GM10266 (cell line): ENCODE data around the gene AP1B1.

ENCODE experiments used
- DNase-seq: peaks from one replicate; pipeline ENCODE4 v3.0.0; 2012; ENCODE audit errors: extremely low spot score
- CTCF ChIP-seq: IDR thresholded peaks from 2 replicates; pipeline ENCODE4 v1.5.1; 2012; ENCODE audit warnings: mild to moderate bottlenecking, low read depth; ENCODE audit not compliant: control insufficient read depth, insufficient read depth; ENCODE audit errors: missing control alignments

Gene AP1B1

GRCh38 chr22:29306835-29307595, 81.4 kb downstream of the AP1B1 start:
- TF ChIP-seq CTCF: no peak
- peak; percentile 68 for DNase-seq

GRCh38 chr22:29306175-29306834, 82.1 kb downstream of the AP1B1 start, which contains the start of gene GAS2L1:
GAS2L1 (plus strand) TSS chr22:29306650; CDS start chr22:29308106, 1,456 bp downstream.
- peak; percentile 59 for TF ChIP-seq CTCF
- peak; percentile 84 for DNase-seq

GRCh38 chr22:29305836-29306174, 82.6 kb downstream of the AP1B1 start:
- no peak for TF ChIP-seq CTCF
- no peak for DNase-seq

- no peak for DNase-seq
- no peak for TF ChIP-seq CTCF
Observed at GRCh38 chr22:29302681-29303465, 85.5 kb downstream of the AP1B1 start.

- no peak for TF ChIP-seq CTCF
- DNase-seq: no peak
Observed at GRCh38 chr22:29302402-29302680, 86.0 kb downstream of the AP1B1 start.

- TF ChIP-seq CTCF: no peak
- no peak for DNase-seq
Observed at GRCh38 chr22:29301716-29302401, 86.5 kb downstream of the AP1B1 start.
